Loucy (cell line): Measurements from ENCODE around the gene TAP1.

Source experiments
- H2AFZ ChIP-seq: fragments of 200-600 bp; sonication (generic); 2 replicates; pipeline ENCODE4 v1.6.0; 2016; ENCODE audit warnings: antibody characterized with exemption, mild to moderate bottlenecking, low read length, moderate library complexity
- H3F3A ChIP-seq: fragments of 200-600 bp; 2 replicates; pipeline ENCODE4 v1.6.0; 2016; ENCODE audit warnings: antibody characterized with exemption, low read depth, mild to moderate bottlenecking
- H3K27me3 ChIP-seq: fragments of 200-600 bp; sonication (generic); 2 replicates; pipeline ENCODE4 v1.6.1; 2014; ENCODE audit warnings: low read length, mild to moderate bottlenecking; ENCODE audit not compliant: insufficient read depth, poor library complexity, severe bottlenecking
- H3K36me3 ChIP-seq: fragments of 200-600 bp; sonication (generic); 2 replicates; pipeline ENCODE4 v1.6.1; 2016; ENCODE audit warnings: low read length; ENCODE audit not compliant: insufficient read depth
- H3K4me1 ChIP-seq: fragments of 200-600 bp; sonication (generic); 2 replicates; pipeline ENCODE4 v1.5.1; 2014; ENCODE audit warnings: low read length, mild to moderate bottlenecking; ENCODE audit not compliant: insufficient read depth, poor library complexity, severe bottlenecking
- H3K4me2 ChIP-seq: fragments of 200-600 bp; sonication (generic); 2 replicates; pipeline ENCODE4 v1.6.0; 2014; ENCODE audit warnings: antibody characterized with exemption, low read length, low read depth, mild to moderate bottlenecking; ENCODE audit not compliant: poor library complexity, severe bottlenecking
- H3K4me3 ChIP-seq: fragments of 200-600 bp; sonication (generic); 2 replicates; pipeline ENCODE4 v1.5.1; 2014; ENCODE audit warnings: low read length, mild to moderate bottlenecking, mixed read lengths; ENCODE audit not compliant: poor library complexity, severe bottlenecking
- H3K79me2 ChIP-seq: fragments of 200-600 bp; sonication (generic); 2 replicates; pipeline ENCODE4 v1.6.1; 2014; ENCODE audit warnings: low read length; ENCODE audit not compliant: insufficient read depth
- H3K9ac ChIP-seq: fragments of 200-600 bp; sonication (generic); 2 replicates; pipeline ENCODE4 v1.6.0; 2014; ENCODE audit warnings: mild to moderate bottlenecking, low read depth, low read length, moderate library complexity; ENCODE audit not compliant: poor library complexity, severe bottlenecking
- H3K9me2 ChIP-seq: fragments of 200-600 bp; sonication (generic); replicated peaks from 2 replicates; pipeline ENCODE4 v1.6.1; 2016; ENCODE audit warnings: low read depth, low read length, mixed read lengths
- H3K9me3 ChIP-seq: fragments of 200-600 bp; sonication (generic); 2 replicates; pipeline ENCODE4 v1.6.1; 2014; ENCODE audit warnings: mild to moderate bottlenecking, antibody characterized with exemption, low read length, low read depth; ENCODE audit not compliant: insufficient read depth
- H4K20me1 ChIP-seq: fragments of 200-600 bp; sonication (generic); 2 replicates; pipeline ENCODE4 v1.6.0; 2014; ENCODE audit warnings: antibody characterized with exemption, low read length, mild to moderate bottlenecking; ENCODE audit not compliant: insufficient read depth, poor library complexity, severe bottlenecking
- CTCF ChIP-seq: fragments of 200-600 bp; sonication (generic); conservative IDR thresholded peaks from 2 replicates; pipeline ENCODE4 v1.5.1; 2014; ENCODE audit warnings: mild to moderate bottlenecking, antibody characterized with exemption, low read length
- EZH2phosphoT487 ChIP-seq: fragments of 200-600 bp; IDR thresholded peaks from 2 replicates; pipeline ENCODE4 v1.6.1; 2018; ENCODE audit warnings: antibody characterized with exemption, mild to moderate bottlenecking, moderate library complexity, borderline replicate concordance

TAP1 gene

GRCh38 chr6:32832535-32832934 lies 21.0 kb downstream of the TAP1 start:
- Histone ChIP-seq H3F3A (0 out of 2 replicates have a peak, but pooled peaks cover 4% of the 10 kb centered on the region), H3K79me2 (peaks cover 40% of the 10 kb centered on the region), H3K9me3 (no peaks in the 10 kb centered on the region), H2AFZ (no peak overlapping the region), H3K4me1 (peaks cover 46% of the 10 kb centered on the region), H3K9ac (no peak overlapping the region), H3K36me3 (peaks cover 26% of the 10 kb centered on the region; the same call in 1 of the 2 replicates), H3K27me3 (no peaks in the 10 kb centered on the region), H4K20me1 (no peaks in the 10 kb centered on the region), H3K4me2 (peak overlapping the region; percentile 3), H3K9me2 (no peaks in the 10 kb centered on the region), H3K4me3 (no peak overlapping the region)
- no peak for TF ChIP-seq CTCF
- no peak for TF ChIP-seq EZH2phosphoT487

GRCh38 chr6:32830936-32831335 lies 22.6 kb downstream of the TAP1 start:
- H3K27me3 ChIP-seq = no peaks in the 10 kb centered on the region
- H3K9me2 ChIP-seq = no peaks in the 10 kb centered on the region
- H3K4me2 ChIP-seq = no peak overlapping the region
- no peak for TF ChIP-seq EZH2phosphoT487
- no peak for TF ChIP-seq CTCF
- H3K79me2 ChIP-seq = peaks cover 24% of the 10 kb centered on the region; the same call in 1 of the 2 replicates
- H2AFZ ChIP-seq = no peak overlapping the region
- H3K36me3 ChIP-seq = peaks cover 26% of the 10 kb centered on the region; the same call in 1 of the 2 replicates
- H3K9ac ChIP-seq = no peak overlapping the region
- H4K20me1 ChIP-seq = no peaks in the 10 kb centered on the region
- H3K9me3 ChIP-seq = no peaks in the 10 kb centered on the region
- peaks cover 30% of the 10 kb centered on the region for H3K4me1 ChIP-seq
- H3F3A ChIP-seq = 0 out of 2 replicates have a peak, but pooled peaks cover 4% of the 10 kb centered on the region
- H3K4me3 ChIP-seq = no peak overlapping the region

GRCh38 chr6:32830017-32830416 lies 23.5 kb downstream of the TAP1 start:
- H3K9ac ChIP-seq = no peak overlapping the region
- H2AFZ ChIP-seq = no peak overlapping the region
- no peak overlapping the region for H3K4me2 ChIP-seq
- TF ChIP-seq EZH2phosphoT487 (no peak), CTCF (no peak)
- 0 out of 2 replicates have a peak, but pooled peaks cover 4% of the 10 kb centered on the region for H3F3A ChIP-seq
- peaks cover 14% of the 10 kb centered on the region; the same call in 1 of the 2 replicates for H3K79me2 ChIP-seq
- H3K9me2 ChIP-seq = no peaks in the 10 kb centered on the region
- H3K4me1 ChIP-seq = peaks cover 21% of the 10 kb centered on the region
- no peaks in the 10 kb centered on the region for H3K9me3 ChIP-seq
- no peaks in the 10 kb centered on the region for H3K27me3 ChIP-seq
- no peaks in the 10 kb centered on the region for H4K20me1 ChIP-seq
- H3K4me3 ChIP-seq = no peak overlapping the region
- peaks cover 26% of the 10 kb centered on the region; the same call in 1 of the 2 replicates for H3K36me3 ChIP-seq
